ENCODE measurements around the gene TNNT3. TPM values are rescaled to one million over a fixed set of nuclear protein-coding genes. Genes with fewer than 3 reads are reported as not detected.

Gene TNNT3
- total RNA-seq, 3 donors from 2014 or later, result 3.5 to 8.2 (median 3.6) TPM

DNA sequence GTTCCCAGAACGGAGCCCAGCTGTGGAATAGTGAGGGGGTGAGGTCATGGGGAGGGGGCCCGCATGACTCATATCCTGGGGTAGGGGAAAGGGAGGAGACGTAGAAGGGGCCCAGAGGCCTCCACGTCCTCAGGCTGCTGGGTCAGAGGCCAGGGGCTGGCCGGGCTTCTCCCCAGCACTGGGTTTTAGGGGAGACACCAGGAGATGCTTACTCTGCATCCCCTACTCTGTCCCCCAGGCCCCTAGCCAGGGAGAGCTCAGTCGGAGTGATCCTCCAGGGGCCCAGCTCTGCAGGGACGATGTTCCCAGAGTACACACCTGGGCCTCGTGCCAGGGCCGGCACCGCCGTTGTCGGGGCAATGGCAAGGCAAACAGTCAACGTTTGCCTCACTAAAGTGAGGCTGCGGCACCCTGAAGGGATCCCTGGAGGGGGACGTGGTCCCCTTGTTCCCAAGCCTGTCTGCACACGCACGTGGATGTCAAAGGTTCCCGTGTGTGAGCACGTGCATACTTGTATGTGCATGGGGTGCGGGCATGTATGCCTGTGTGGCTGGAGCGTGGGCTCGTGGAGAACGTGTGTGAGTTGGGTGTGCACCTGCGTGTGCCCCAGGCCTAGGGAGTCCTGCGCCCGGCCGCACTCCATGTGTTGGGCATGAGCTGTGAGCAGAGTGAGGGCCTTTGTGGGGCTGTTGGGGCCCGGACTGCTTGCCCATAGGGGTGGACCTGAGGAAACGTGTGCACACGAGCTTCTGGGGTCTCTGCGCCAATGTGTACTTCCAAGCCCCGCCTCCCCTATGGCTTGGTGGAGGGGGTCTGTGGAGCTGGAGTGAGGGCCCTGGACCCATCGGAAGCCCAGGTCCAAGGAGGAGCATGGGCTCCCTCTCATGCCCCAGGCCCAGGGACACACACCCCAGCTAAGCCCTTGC, 42.0 kb upstream of the TNNT3 start:
- H3K27ac ChIP-seq, result peak overlapping the region; percentile 62 to 97
- no peak overlapping the region for H3K4me3 ChIP-seq
- no peaks in the 10 kb centered on the region for H3K9me3 ChIP-seq
- no peaks in the 10 kb centered on the region for H3K27me3 ChIP-seq
- H3K4me1 ChIP-seq, result peaks cover 0 to 19% of the 10 kb centered on the region in 2 donors
- peak in 1 of 2 donors; percentile 82 for DNase-seq (ENCODE audit: low spot score in 2 of 2)
- no peaks in the 10 kb centered on the region for H3K36me3 ChIP-seq
- no peak for TF ChIP-seq POLR2A (IDR thresholded peaks at IDR 0.05)
- TF ChIP-seq, protein P1, sequence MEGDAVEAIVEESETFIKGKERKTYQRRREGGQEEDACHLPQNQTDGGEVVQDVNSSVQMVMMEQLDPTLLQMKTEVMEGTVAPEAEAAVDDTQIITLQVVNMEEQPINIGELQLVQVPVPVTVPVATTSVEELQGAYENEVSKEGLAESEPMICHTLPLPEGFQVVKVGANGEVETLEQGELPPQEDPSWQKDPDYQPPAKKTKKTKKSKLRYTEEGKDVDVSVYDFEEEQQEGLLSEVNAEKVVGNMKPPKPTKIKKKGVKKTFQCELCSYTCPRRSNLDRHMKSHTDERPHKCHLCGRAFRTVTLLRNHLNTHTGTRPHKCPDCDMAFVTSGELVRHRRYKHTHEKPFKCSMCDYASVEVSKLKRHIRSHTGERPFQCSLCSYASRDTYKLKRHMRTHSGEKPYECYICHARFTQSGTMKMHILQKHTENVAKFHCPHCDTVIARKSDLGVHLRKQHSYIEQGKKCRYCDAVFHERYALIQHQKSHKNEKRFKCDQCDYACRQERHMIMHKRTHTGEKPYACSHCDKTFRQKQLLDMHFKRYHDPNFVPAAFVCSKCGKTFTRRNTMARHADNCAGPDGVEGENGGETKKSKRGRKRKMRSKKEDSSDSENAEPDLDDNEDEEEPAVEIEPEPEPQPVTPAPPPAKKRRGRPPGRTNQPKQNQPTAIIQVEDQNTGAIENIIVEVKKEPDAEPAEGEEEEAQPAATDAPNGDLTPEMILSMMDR (IDR thresholded peaks at IDR 0.05), result no peak
- TF ChIP-seq POLR2AphosphoS5 (IDR thresholded peaks at IDR 0.05), result no peak
- intact Hi-C loops (cut with DNase I; ENCODE audit: low total_unique reads), result no loop called here

DNA sequence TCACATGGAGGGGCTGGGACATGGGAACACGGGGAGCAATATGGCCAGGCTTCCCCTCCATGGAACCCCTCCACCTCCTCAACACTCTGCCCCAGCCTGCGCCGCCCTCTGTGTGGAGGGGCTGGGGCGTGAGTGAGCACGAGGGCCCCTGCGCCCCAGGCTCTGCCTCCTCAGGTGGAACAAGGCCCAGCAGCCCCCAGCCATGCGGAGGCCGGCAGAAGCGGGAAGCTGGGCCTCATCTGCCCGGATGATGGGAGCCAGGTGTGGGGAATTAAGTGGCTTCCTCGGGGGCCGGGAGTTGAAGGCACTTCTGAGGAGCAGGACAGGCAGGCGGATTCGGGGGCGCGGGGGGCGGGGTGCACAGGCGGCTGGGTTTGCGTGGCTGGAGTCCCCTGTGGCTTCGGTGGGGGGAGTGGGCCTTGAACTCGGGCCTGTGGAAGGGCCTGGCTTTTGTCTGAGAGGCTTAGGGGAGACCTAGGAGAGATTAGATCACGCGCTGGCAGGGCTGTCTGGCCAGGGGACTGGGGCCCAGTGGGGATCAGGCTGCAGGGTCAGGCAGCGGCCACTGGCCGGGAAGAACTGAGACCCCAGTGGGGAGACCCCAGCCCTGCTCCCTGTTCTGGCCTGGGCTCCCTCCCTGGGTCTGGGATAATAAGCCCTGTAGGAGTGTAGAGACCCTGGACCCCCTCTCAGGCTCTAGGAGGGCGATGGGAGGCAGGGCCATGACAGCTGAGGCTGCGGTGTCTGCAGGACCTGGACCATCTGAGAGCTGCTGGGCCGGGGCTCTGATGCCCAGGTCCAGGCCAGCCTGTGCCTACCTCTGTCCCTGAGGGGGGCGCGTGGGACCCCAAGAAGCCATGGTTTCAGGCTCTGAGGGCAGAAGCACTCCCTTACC, 41.1 kb upstream of the TNNT3 start:
- DNase-seq (ENCODE audit: low spot score in 2 of 2), result no peak
- H3K4me3 ChIP-seq, result no peak overlapping the region
- H3K9me3 ChIP-seq, result no peaks in the 10 kb centered on the region
- no peaks in the 10 kb centered on the region for H3K36me3 ChIP-seq
- no peaks in the 10 kb centered on the region for H3K27me3 ChIP-seq
- intact Hi-C loops (cut with DNase I; ENCODE audit: low total_unique reads), result no loop called here
- peak overlapping the region; percentile 62 to 97 for H3K27ac ChIP-seq
- peaks cover 0 to 19% of the 10 kb centered on the region in 2 donors for H3K4me1 ChIP-seq
- TF ChIP-seq POLR2AphosphoS5 (IDR thresholded peaks at IDR 0.05) (no peak), POLR2A (IDR thresholded peaks at IDR 0.05) (no peak)
- TF ChIP-seq, protein P1 (IDR thresholded peaks at IDR 0.05), result no peak

DNA sequence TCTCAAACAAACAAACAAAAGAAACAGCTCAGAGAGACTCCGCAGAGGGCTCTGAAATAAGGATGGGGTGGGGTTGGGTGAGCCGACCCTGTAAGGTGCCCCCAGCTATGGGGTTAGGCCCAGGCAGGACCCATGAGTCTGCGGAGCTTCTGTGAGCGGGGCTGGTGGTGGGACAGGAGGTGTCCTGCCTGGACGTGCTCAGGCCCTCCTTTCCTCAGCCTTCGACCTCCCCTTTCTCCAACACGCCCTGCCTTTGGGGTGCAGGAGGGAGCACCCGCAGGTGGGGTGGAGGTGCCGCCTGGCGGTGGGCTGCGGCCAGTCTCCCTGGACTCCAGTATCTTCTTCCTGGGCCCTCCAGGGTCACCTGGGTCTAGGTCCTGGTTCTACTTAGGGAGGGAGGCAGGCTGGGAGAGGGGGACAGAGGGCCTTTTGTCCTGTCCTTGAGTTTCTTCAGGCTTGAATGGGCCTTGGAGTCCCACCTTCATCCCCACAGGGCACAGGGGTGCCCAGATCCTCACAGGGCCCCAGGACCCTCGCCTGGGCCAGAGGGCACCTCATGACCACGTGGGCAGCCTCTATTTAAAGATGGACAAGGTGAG, 40.1 kb upstream of the TNNT3 start:
- H3K9me3 ChIP-seq, result no peaks in the 10 kb centered on the region
- peak overlapping the region; percentile 74 to 97 for H3K27ac ChIP-seq

DNA sequence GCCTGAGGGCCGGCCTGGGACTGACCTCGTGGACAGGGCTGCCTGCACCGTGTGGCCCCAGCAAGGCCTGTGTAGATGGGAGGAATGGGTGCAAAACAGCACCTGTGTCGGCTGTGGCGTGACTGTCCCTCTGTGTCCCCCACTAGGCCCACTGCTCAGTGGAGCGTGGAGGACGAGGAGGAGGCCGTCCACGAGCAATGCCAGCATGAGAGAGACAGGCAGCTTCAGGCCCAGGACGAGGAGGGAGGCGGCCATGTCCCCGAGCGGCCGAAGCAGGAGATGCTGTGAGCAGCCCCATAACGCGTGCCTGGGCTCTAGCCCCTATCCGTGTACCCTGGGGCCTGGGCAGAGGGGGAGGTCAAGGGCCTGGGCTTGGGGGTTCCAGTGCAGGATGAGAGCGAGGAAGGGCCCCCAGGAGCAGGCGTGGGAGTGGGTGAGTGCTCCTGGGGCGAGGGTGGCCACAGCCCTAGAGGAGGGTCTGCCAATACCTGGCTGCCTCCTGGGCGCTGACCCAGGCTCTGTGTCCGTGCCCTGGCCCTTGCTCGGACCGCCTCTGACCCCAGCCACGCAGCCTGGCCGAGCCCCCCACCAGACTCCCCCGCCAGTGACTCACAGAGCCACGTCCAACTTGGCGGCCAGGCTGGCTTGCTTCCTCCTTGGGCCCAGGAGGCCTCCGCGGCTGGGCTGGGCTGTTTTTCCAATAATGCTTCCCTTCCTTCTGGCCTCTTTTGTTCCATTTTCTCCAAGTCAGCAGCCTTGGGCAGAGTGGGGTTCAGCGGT, 39.4 kb upstream of the TNNT3 start:
- no peak for DNase-seq (ENCODE audit: low spot score in 2 of 2)
- intact Hi-C loops (cut with DNase I; ENCODE audit: low total_unique reads), result no loop called here
- Histone ChIP-seq H3K4me3 (no peak overlapping the region), H3K36me3 (no peaks in the 10 kb centered on the region), H3K27ac (peak overlapping the region; percentile 74 to 97), H3K9me3 (no peaks in the 10 kb centered on the region), H3K4me1 (peaks cover 0 to 19% of the 10 kb centered on the region in 2 donors), H3K27me3 (no peaks in the 10 kb centered on the region)
- TF ChIP-seq POLR2AphosphoS5 (IDR thresholded peaks at IDR 0.05) (peak in 2 of 3 donors; percentile 15 to 55), POLR2A (IDR thresholded peaks at IDR 0.05) (no peak)
- TF ChIP-seq, protein P1 (IDR thresholded peaks at IDR 0.05), result no peak

More for the DNA sequence above, 40.1 kb upstream of the TNNT3 start:
- intact Hi-C loops (cut with DNase I; ENCODE audit: low total_unique reads), result no loop called here
- Histone ChIP-seq H3K27me3 (no peaks in the 10 kb centered on the region), H3K4me3 (no peak overlapping the region), H3K4me1 (peaks cover 0 to 19% of the 10 kb centered on the region in 2 donors), H3K36me3 (no peaks in the 10 kb centered on the region)
- no peak for DNase-seq (ENCODE audit: low spot score in 2 of 2)
- TF ChIP-seq, protein P1 (IDR thresholded peaks at IDR 0.05), result no peak
- TF ChIP-seq POLR2AphosphoS5 (IDR thresholded peaks at IDR 0.05), result no peak
- no peak for TF ChIP-seq POLR2A (IDR thresholded peaks at IDR 0.05)
